ENCODE measurements around the gene GABPB2. TPM values are rescaled to one million over a fixed set of nuclear protein-coding genes. Genes with fewer than 3 reads are reported as not detected.

Gene GABPB2
- total and polyA plus RNA-seq, 2 of the 13 experiments (the other 11 are each of a cell fraction or from before 2014, with no cell fraction given) = 0.09 TPM; not detected in 1

- 0 out of 2 replicates have a peak, but pooled peaks have one; percentile 8 for TF ChIP-seq ZSCAN25 (CRISPR knock-in tag; IDR thresholded peaks at IDR 0.05)
- TF ChIP-seq ZFP62 (CRISPR knock-in tag; IDR thresholded peaks at IDR 0.05) = no peak
- TF ChIP-seq KDM6A (CRISPR knock-in tag; IDR thresholded peaks at IDR 0.05; ENCODE audit: low read depth) = 0 out of 2 replicates have a peak, but pooled peaks have one; percentile 40
- TF ChIP-seq, protein P1, sequence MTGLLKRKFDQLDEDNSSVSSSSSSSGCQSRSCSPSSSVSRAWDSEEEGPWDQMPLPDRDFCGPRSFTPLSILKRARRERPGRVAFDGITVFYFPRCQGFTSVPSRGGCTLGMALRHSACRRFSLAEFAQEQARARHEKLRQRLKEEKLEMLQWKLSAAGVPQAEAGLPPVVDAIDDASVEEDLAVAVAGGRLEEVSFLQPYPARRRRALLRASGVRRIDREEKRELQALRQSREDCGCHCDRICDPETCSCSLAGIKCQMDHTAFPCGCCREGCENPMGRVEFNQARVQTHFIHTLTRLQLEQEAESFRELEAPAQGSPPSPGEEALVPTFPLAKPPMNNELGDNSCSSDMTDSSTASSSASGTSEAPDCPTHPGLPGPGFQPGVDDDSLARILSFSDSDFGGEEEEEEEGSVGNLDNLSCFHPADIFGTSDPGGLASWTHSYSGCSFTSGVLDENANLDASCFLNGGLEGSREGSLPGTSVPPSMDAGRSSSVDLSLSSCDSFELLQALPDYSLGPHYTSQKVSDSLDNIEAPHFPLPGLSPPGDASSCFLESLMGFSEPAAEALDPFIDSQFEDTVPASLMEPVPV (CRISPR knock-in tag; IDR thresholded peaks at IDR 0.05) = no peak
- no peak for TF ChIP-seq ZBTB1 (CRISPR knock-in tag; IDR thresholded peaks at IDR 0.05; ENCODE audit: borderline replicate concordance)
- TF ChIP-seq FOXP1 (IDR thresholded peaks at IDR 0.05) = 0 out of 2 replicates have a peak, but pooled peaks have one; percentile 8
- peak; percentile 65 for TF ChIP-seq FOXP1 (CRISPR knock-in tag; IDR thresholded peaks at IDR 0.05)
- TF ChIP-seq ZNF878 (CRISPR knock-in tag; IDR thresholded peaks at IDR 0.05) = 0 out of 2 replicates have a peak, but pooled peaks have one; percentile 37
- TF ChIP-seq, protein P2, sequence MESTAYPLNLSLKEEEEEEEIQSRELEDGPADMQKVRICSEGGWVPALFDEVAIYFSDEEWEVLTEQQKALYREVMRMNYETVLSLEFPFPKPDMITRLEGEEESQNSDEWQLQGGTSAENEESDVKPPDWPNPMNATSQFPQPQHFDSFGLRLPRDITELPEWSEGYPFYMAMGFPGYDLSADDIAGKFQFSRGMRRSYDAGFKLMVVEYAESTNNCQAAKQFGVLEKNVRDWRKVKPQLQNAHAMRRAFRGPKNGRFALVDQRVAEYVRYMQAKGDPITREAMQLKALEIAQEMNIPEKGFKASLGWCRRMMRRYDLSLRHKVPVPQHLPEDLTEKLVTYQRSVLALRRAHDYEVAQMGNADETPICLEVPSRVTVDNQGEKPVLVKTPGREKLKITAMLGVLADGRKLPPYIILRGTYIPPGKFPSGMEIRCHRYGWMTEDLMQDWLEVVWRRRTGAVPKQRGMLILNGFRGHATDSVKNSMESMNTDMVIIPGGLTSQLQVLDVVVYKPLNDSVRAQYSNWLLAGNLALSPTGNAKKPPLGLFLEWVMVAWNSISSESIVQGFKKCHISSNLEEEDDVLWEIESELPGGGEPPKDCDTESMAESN (CRISPR knock-in tag; conservative IDR thresholded peaks at IDR 0.05) = 0 out of 2 replicates have a peak, but pooled peaks have one; percentile 11
- TF ChIP-seq ARID5B (CRISPR knock-in tag; IDR thresholded peaks at IDR 0.05) = 0 out of 2 replicates have a peak, but pooled peaks have one; percentile 17
- TF ChIP-seq MNT (IDR thresholded peaks at IDR 0.05) = 0 out of 2 replicates have a peak, but pooled peaks have one; percentile 21
- TF ChIP-seq ZNF646 (CRISPR knock-in tag; IDR thresholded peaks at IDR 0.05) = no peak
Measured at GRCh38 chr1:151147665-151148064, 77.1 kb downstream of the GABPB2 start (continued).
